H1 (cell line): Measurements from ENCODE around the gene IFNA2. TPM values are rescaled to one million over a fixed set of nuclear protein-coding genes. Genes with fewer than 3 reads are reported as not detected.

Experiments
- CTCF ChIA-PET: fragments of 300-600 bp; sonication (Branson Sonifier 250); formaldehyde crosslinking; loops from one replicate; lab custom pipeline; 2021; ENCODE audit not compliant: partially characterized antibody; lab: Charles Lee
- POLR2A ChIA-PET: fragments of 300-600 bp; sonication (Branson Sonifier 250); formaldehyde crosslinking; loops from one replicate; lab custom pipeline; 2021; ENCODE audit warnings: inconsistent platforms; ENCODE audit not compliant: partially characterized antibody; lab: Charles Lee
- DNase-seq, 2 experiments: peaks; one replicate each; pipeline versions ENCODE4 v3.0.0 to v3.0.0-alpha.2; 2010 to 2022; ENCODE audit warnings: low spot score in 2 of 2, low read depth in 1 of 2, mixed read lengths in 1 of 2
- FAIRE-seq: peaks from 2 replicates; lab custom pipeline; 2011; peaks lifted over from hg19 to GRCh38; lab: Jason Lieb, UNC
- H2AFZ ChIP-seq: 2 replicates; pipeline ENCODE4 v1.8.1; 2012; ENCODE audit warnings: low read length, inconsistent platforms
- H2AK5ac ChIP-seq: 2 replicates; pipeline ENCODE4 v1.6.1; 2013; ENCODE audit warnings: low read depth, low read length
- H2BK120ac ChIP-seq: replicated peaks from 2 replicates; pipeline ENCODE3; 2013; ENCODE audit warnings: low read depth, low read length, inconsistent platforms
- H2BK12ac ChIP-seq: 2 replicates; pipeline ENCODE4 v1.6.1; 2013; ENCODE audit warnings: low read depth, low read length
- H2BK15ac ChIP-seq: 2 replicates; pipeline ENCODE4 v1.6.1; 2013; ENCODE audit warnings: low read length
- H2BK20ac ChIP-seq: 2 replicates; pipeline ENCODE4 v1.6.1; 2013; ENCODE audit warnings: low read length
- H2BK5ac ChIP-seq: 2 replicates; pipeline ENCODE4 v1.6.1; 2013; ENCODE audit warnings: low read depth, low read length
- H3K14ac ChIP-seq: 2 replicates; pipeline ENCODE4 v1.6.1; 2013; ENCODE audit warnings: inconsistent platforms; ENCODE audit not compliant: insufficient read length
- H3K18ac ChIP-seq: 2 replicates; pipeline ENCODE4 v1.6.1; 2013; ENCODE audit warnings: low read length; ENCODE audit errors: extremely low read depth
- H3K23ac ChIP-seq: 2 replicates; pipeline ENCODE4 v1.6.1; 2013; ENCODE audit warnings: inconsistent platforms; ENCODE audit not compliant: insufficient read length
- H3K23me2 ChIP-seq: 2 replicates; pipeline ENCODE4 v1.6.1; 2013; ENCODE audit warnings: low read depth, low read length
- H3K27ac ChIP-seq: 2 replicates; pipeline ENCODE4 v1.6.1; 2011; ENCODE audit warnings: low read depth, low read length, inconsistent platforms
- H3K27me3 ChIP-seq, 4 experiments: replicated peaks in 1 of 4; 1 replicate in 1 of 4; 2 replicates in 3 of 4; pipeline versions ENCODE4 v1.6.1 to v1.8.1; 2011 to 2013; ENCODE audit warnings: low read length in 3 of 4, mild to moderate bottlenecking in 3 of 4, inconsistent platforms in 2 of 4, mixed read lengths in 2 of 4, moderate library complexity in 1 of 4; ENCODE audit not compliant: control insufficient read depth in 3 of 4, insufficient read depth in 3 of 4; ENCODE audit errors: extremely low read depth in 1 of 4
- H3K36me3 ChIP-seq, 4 experiments: 2 replicates each; pipeline versions ENCODE4 v1.6.1 to v1.8.1; 2011 to 2013; ENCODE audit warnings: mild to moderate bottlenecking in 4 of 4, low read length in 3 of 4, moderate library complexity in 2 of 4, control low read depth in 1 of 4, inconsistent platforms in 1 of 4; ENCODE audit not compliant: insufficient read depth in 4 of 4, control insufficient read depth in 2 of 4
- H3K4ac ChIP-seq: replicated peaks from 2 replicates; pipeline ENCODE3; 2013; ENCODE audit warnings: low read length, low read depth, mixed read lengths, inconsistent platforms; ENCODE audit not compliant: insufficient read length
- H3K4me1 ChIP-seq, 4 experiments: replicated peaks in 1 of 4; 1 replicate in 1 of 4; 2 replicates in 3 of 4; pipeline versions ENCODE4 v1.6.1 to v1.8.1; 2011 to 2013; ENCODE audit warnings: low read length in 3 of 4, inconsistent platforms in 2 of 4, mixed read lengths in 1 of 4; ENCODE audit not compliant: insufficient read depth in 4 of 4, control insufficient read depth in 3 of 4
- H3K4me2 ChIP-seq, 2 experiments: 2 replicates each; pipeline versions ENCODE4 v1.6.1 to v1.8.1; 2011 to 2013; ENCODE audit warnings: low read depth in 2 of 2, low read length in 2 of 2, control low read depth in 1 of 2, inconsistent platforms in 1 of 2, mild to moderate bottlenecking in 1 of 2; ENCODE audit not compliant: insufficient read depth in 1 of 2
- H3K4me3 ChIP-seq, 4 experiments: fragments of 200-600, 300-600 bp in 1 of 4; sonication (generic), shearing (Covaris generic), sonication (Bioruptor Twin) in 1 of 4; 2 replicates each; pipeline versions ENCODE4 v1.5.1 to v1.8.1; 2011 to 2016; ENCODE audit warnings: low read length in 4 of 4, low read depth in 3 of 4, control low read depth in 2 of 4, inconsistent platforms in 2 of 4, mild to moderate bottlenecking in 2 of 4, mixed read lengths in 1 of 4, moderate library complexity in 1 of 4; ENCODE audit not compliant: insufficient read depth in 2 of 4; ENCODE audit errors: extremely low read depth in 1 of 4
- H3K56ac ChIP-seq: replicated peaks from 2 replicates; pipeline ENCODE3; 2013; ENCODE audit warnings: low read depth, mild to moderate bottlenecking, mixed read lengths, low read length, inconsistent platforms; ENCODE audit not compliant: insufficient read length
- H3K79me1 ChIP-seq: 2 replicates; pipeline ENCODE4 v1.6.1; 2013; ENCODE audit warnings: low read depth, low read length, control low read depth
- H3K79me2 ChIP-seq, 2 experiments: 2 replicates each; pipeline versions ENCODE4 v1.6.1 to v1.8.1; 2012 to 2013; ENCODE audit warnings: low read length in 2 of 2, mild to moderate bottlenecking in 2 of 2, inconsistent platforms in 1 of 2; ENCODE audit not compliant: insufficient read depth in 2 of 2, control insufficient read depth in 1 of 2
- H3K9ac ChIP-seq, 4 experiments: replicated peaks in 1 of 4; 1 replicate in 1 of 4; 2 replicates in 3 of 4; pipeline versions ENCODE4 v1.6.1 to v1.8.1; 2011 to 2013; ENCODE audit warnings: low read depth in 3 of 4, low read length in 3 of 4, control low read depth in 2 of 4, mild to moderate bottlenecking in 2 of 4, moderate library complexity in 2 of 4, inconsistent platforms in 1 of 4; ENCODE audit errors: extremely low read depth in 1 of 4
- H3K9me3 ChIP-seq, 2 experiments: 2 replicates each; pipeline versions ENCODE4 v1.6.1 to v1.8.1; 2012 to 2013; ENCODE audit warnings: mild to moderate bottlenecking in 2 of 2, moderate library complexity in 2 of 2, control low read depth in 1 of 2, inconsistent platforms in 1 of 2, low read depth in 1 of 2, low read length in 1 of 2, mixed read lengths in 1 of 2; ENCODE audit not compliant: insufficient read depth in 2 of 2
- H4K20me1 ChIP-seq, 2 experiments: replicated peaks in 1 of 2; 2 replicates each; pipeline versions ENCODE3 to v1.8.1; 2011 to 2013; ENCODE audit warnings: inconsistent platforms in 2 of 2, low read length in 2 of 2, mild to moderate bottlenecking in 1 of 2; ENCODE audit not compliant: insufficient read depth in 2 of 2, control insufficient read depth in 1 of 2
- H4K5ac ChIP-seq: 2 replicates; pipeline ENCODE4 v1.6.1; 2013; ENCODE audit warnings: low read length, low read depth, mixed read lengths, inconsistent platforms; ENCODE audit not compliant: insufficient read length
- H4K8ac ChIP-seq: 2 replicates; pipeline ENCODE4 v1.8.0; 2013; ENCODE audit warnings: mild to moderate bottlenecking, moderate library complexity, low read length, inconsistent platforms; ENCODE audit not compliant: insufficient read depth; ENCODE audit errors: extremely low read depth
- H4K91ac ChIP-seq: replicated peaks from 2 replicates; pipeline ENCODE3; 2013; ENCODE audit warnings: low read length, mixed read lengths, inconsistent platforms; ENCODE audit not compliant: insufficient read length
- BACH1 ChIP-seq: IDR thresholded peaks from 2 replicates; pipeline ENCODE4 v1.6.1; 2012; ENCODE audit warnings: low read length, improper control_type of control experiment
- CREB1 ChIP-seq: IDR thresholded peaks from 2 replicates; pipeline ENCODE4 v1.6.1; 2012; ENCODE audit warnings: inconsistent platforms
- EZH2 ChIP-seq: fragments of 200-600 bp; sonication (generic); IDR thresholded peaks from 2 replicates; pipeline ENCODE4 v1.7.1; 2012; ENCODE audit warnings: low read depth, mild to moderate bottlenecking, moderate library complexity, low read length, inconsistent platforms; ENCODE audit not compliant: severe bottlenecking
- FOSL1 ChIP-seq: IDR thresholded peaks from 2 replicates; pipeline ENCODE4 v1.6.1; 2011; ENCODE audit warnings: mild to moderate bottlenecking, low read depth, low read length, moderate library complexity; ENCODE audit not compliant: insufficient read depth
- GTF2F1 ChIP-seq: IDR thresholded peaks from 2 replicates; pipeline ENCODE4 v1.6.1; 2012; ENCODE audit warnings: low read depth, low read length, improper control_type of control experiment, borderline replicate concordance
- JUND ChIP-seq: IDR thresholded peaks from 2 replicates; pipeline ENCODE4 v1.6.1; 2011; ENCODE audit warnings: mild to moderate bottlenecking, improper control_type of control experiment, low read length
- NRF1 ChIP-seq: IDR thresholded peaks from 2 replicates; pipeline ENCODE4 v1.6.1; 2011; ENCODE audit warnings: mild to moderate bottlenecking, low read depth, low read length, improper control_type of control experiment
- POU5F1 ChIP-seq: IDR thresholded peaks from 2 replicates; pipeline ENCODE4 v1.6.1; 2011; ENCODE audit warnings: low read depth, mild to moderate bottlenecking, low read length, moderate library complexity
- RBBP5 ChIP-seq: IDR thresholded peaks from 2 replicates; pipeline ENCODE4 v1.7.1; 2012; ENCODE audit warnings: low read depth, mild to moderate bottlenecking, inconsistent platforms, low read length, moderate library complexity, borderline replicate concordance
- SUZ12 ChIP-seq: fragments of 200-600 bp; sonication (generic); IDR thresholded peaks from 2 replicates; pipeline ENCODE4 v1.6.1; 2012; ENCODE audit warnings: mild to moderate bottlenecking, inconsistent platforms, low read length, moderate library complexity, mixed read lengths
- TBP ChIP-seq: IDR thresholded peaks from 2 replicates; pipeline ENCODE4 v1.6.1; 2011; ENCODE audit warnings: low read depth, low read length, improper control_type of control experiment
- WGBS, 2 experiments: shearing (Covaris generic) in 1 of 2; methylation state at CpG; one replicate each; pipeline versions ENCODE4 v1.1.6 to v1.1.7; 2013 to 2015; ENCODE audit warnings: low lambda C conversion rate in 2 of 2, mixed read lengths in 2 of 2, inconsistent platforms in 1 of 2, low coverage in 1 of 2, missing lambda C conversion rate in 1 of 2; ENCODE audit not compliant: insufficient replicate concordance in 2 of 2, insufficient coverage in 1 of 2, insufficient read length in 1 of 2; ENCODE audit errors: extremely low coverage in 1 of 2, missing lambda C conversion rate in 1 of 2; 5-methylcytosine and 5-hydroxymethylcytosine counted together
- polyA plus RNA-seq, 7 experiments: library from polyadenylated mRNA; depleted of rRNA in 3 of 7; stranded (reverse) in 5 of 7; unstranded in 2 of 7; fragments of >200 nt in 5 of 7; fragments of 200-250 nt in 2 of 7; gene quantifications; 1 replicate in 5 of 7; 2 replicates in 1 of 7; 4 replicates in 1 of 7; pipeline versions ENCODE4 v1.2.1 to v1.2.3, GENCODE V29; 2011 to 2013; ENCODE audit warnings: missing spikeins in 2 of 7, mixed read lengths in 2 of 7
- total RNA-seq: library from RNA; stranded (reverse); fragmentation: NEBNext Ultra II Directional; extraction: Animal tissue kit (Norgen Biotek cat#: 25700); gene quantifications from 2 replicates; pipeline ENCODE4 v1.2.1, GENCODE V29; 2021
- TF ChIP-seq, protein P1 (sequence below), 3 experiments: IDR thresholded peaks; 1 replicate in 2 of 3; 2 replicates in 1 of 3; pipeline versions ENCODE4 v1.5.1 to v1.6.1; 2011; ENCODE audit warnings: low read length in 3 of 3, mild to moderate bottlenecking in 3 of 3, inconsistent platforms in 2 of 3, low read depth in 1 of 3, moderate library complexity in 1 of 3; ENCODE audit not compliant: insufficient read depth in 1 of 3; ENCODE audit errors: control extremely low read depth in 1 of 3

The IFNA2 gene
- total and polyA plus RNA-seq, 2 of the 8 experiments (the other 6 are each of a cell fraction or from before 2014, with no cell fraction given), result not detected

DNA sequence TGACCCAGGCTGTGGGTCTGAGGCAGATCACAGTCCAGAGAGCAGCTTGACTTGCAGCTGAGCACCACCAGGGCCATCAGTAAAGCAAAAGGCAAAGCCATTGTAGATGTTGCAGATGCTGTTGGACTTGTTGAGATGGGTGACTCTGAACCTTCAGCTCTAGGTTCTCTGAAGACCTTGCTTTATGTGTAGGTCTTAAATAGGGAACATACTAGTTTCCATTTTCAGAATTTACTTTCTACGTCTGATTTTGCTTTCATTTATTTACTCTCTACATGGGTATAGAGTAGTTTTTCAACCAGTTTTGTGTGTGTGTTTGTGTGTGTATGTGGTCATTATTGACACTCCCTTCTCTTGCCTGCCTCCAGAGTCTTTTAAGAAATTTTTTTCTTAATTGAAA lies 34.4 kb downstream of the IFNA2 start, which contains the start of gene IFNA6:
Gene IFNA6, minus strand, starts transcription at position 101 of the 400 bp plus-strand sequence. Its CDS starts 0 bp downstream, at position 101.
- no peak within 1 kb of the TSS for H3K4me2 ChIP-seq
- H3K79me2 ChIP-seq, result no peaks in the 10 kb centered on the region
- ChIA-PET POLR2A (no interaction called here), CTCF (interaction anchor here (1.3 kb wide), 1 partner anchor 41 kb away, joined by 3 read pairs; no protein-coding TSS in a partner anchor)
- 100% methylated on average over 1 of the region's 1 CpG; no CpG with 5 or more reads in 1 of the 2 experiments for WGBS, 2 experiments
- H2BK20ac ChIP-seq, result no peak within 1 kb of the TSS
- H3K56ac ChIP-seq, result no peak within 1 kb of the TSS
- H4K20me1 ChIP-seq, result no peaks in the 10 kb centered on the region
- H4K8ac ChIP-seq, result no peak within 1 kb of the TSS
- H3K9me3 ChIP-seq, result peaks cover 0 to 4% of the 10 kb centered on the region in 2 experiments; a peak in 1 of 4 replicates
- H2AK5ac ChIP-seq, result no peak within 1 kb of the TSS
- H3K23ac ChIP-seq, result no peak within 1 kb of the TSS
- no peak within 1 kb of the TSS for H2BK120ac ChIP-seq
- H2BK15ac ChIP-seq, result no peak within 1 kb of the TSS
- FAIRE-seq (no peak), DNase-seq (no peak)
- no peak within 1 kb of the TSS for H2AFZ ChIP-seq
- no peak within 1 kb of the TSS for H2BK12ac ChIP-seq
- no peak within 1 kb of the TSS for H3K9ac ChIP-seq
- no peaks in the 10 kb centered on the region for H3K4me1 ChIP-seq
- H3K4ac ChIP-seq, result no peak within 1 kb of the TSS
- H4K91ac ChIP-seq, result no peak within 1 kb of the TSS
- no peaks in the 10 kb centered on the region for H3K27me3 ChIP-seq
- H2BK5ac ChIP-seq, result no peak within 1 kb of the TSS
- H3K27ac ChIP-seq, result no peak within 1 kb of the TSS
- no peak within 1 kb of the TSS for H3K18ac ChIP-seq
- H3K14ac ChIP-seq, result no peak within 1 kb of the TSS
- no peaks in the 10 kb centered on the region for H3K79me1 ChIP-seq
- H4K5ac ChIP-seq, result no peak within 1 kb of the TSS
- no peaks in the 10 kb centered on the region for H3K23me2 ChIP-seq
- H3K36me3 ChIP-seq, result no peaks in the 10 kb centered on the region
- no peak within 1 kb of the TSS for H3K4me3 ChIP-seq
- TF ChIP-seq FOSL1, result no peak
- no peak for TF ChIP-seq SUZ12
- TF ChIP-seq JUND, result no peak
- no peak for TF ChIP-seq NRF1
- TF ChIP-seq GTF2F1, result no peak
- TF ChIP-seq RBBP5, result no peak
- TF ChIP-seq BACH1, result no peak
- TF ChIP-seq EZH2, result no peak
- no peak for TF ChIP-seq POU5F1
- TF ChIP-seq, protein P1, sequence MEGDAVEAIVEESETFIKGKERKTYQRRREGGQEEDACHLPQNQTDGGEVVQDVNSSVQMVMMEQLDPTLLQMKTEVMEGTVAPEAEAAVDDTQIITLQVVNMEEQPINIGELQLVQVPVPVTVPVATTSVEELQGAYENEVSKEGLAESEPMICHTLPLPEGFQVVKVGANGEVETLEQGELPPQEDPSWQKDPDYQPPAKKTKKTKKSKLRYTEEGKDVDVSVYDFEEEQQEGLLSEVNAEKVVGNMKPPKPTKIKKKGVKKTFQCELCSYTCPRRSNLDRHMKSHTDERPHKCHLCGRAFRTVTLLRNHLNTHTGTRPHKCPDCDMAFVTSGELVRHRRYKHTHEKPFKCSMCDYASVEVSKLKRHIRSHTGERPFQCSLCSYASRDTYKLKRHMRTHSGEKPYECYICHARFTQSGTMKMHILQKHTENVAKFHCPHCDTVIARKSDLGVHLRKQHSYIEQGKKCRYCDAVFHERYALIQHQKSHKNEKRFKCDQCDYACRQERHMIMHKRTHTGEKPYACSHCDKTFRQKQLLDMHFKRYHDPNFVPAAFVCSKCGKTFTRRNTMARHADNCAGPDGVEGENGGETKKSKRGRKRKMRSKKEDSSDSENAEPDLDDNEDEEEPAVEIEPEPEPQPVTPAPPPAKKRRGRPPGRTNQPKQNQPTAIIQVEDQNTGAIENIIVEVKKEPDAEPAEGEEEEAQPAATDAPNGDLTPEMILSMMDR (IDR thresholded peaks at IDR 0.05; ENCODE audit: control extremely low read depth in 1 of 3, insufficient read depth in 1 of 3, low read depth in 1 of 3, low read length in 3 of 3), result no peak
- no peak for TF ChIP-seq CREB1
- TF ChIP-seq TBP, result no peak
